A673 (cell line): Measurements from ENCODE around the gene SNX13.

Experiments used
- CTCF ChIP-seq: fragments of 300-800, 200-600 bp; sonication (generic); conservative IDR thresholded peaks from 2 replicates; pipeline ENCODE4 v1.5.1; 2017; ENCODE audit warnings: low read depth, mild to moderate bottlenecking, antibody characterized with exemption, low read length, moderate library complexity, mixed read lengths
- EZH2 ChIP-seq: fragments of 200-600 bp; sonication (generic); IDR thresholded peaks from 2 replicates; pipeline ENCODE4 v1.6.1; 2017; ENCODE audit warnings: borderline replicate concordance, low read depth, mild to moderate bottlenecking, mixed read lengths, antibody characterized with exemption, low read length; ENCODE audit not compliant: poor library complexity, severe bottlenecking

GRCh38 chr7:17846935-17847334, 93.4 kb downstream of the SNX13 start:
- TF ChIP-seq CTCF (no peak), EZH2 (no peak)
